Smooth muscle cell (in vitro differentiated cells): ENCODE results near the gene SHISA4. TPM values are rescaled to one million over a fixed set of nuclear protein-coding genes. Genes with fewer than 3 reads are reported as not detected.
A peak's percentile ranks its signal among the peaks of the same experiment; 100 is the strongest.

Source experiments
- DNase-seq: peaks from one replicate; lab custom pipeline; 2025; ENCODE audit not compliant: unreplicated experiment; lab: John Stamatoyannopoulos, UW
- H2AFZ ChIP-seq: fragments of 200-600 bp; sonication (generic); 2 replicates; pipeline ENCODE4 v1.6.0; 2016; ENCODE audit warnings: antibody characterized with exemption, low read depth, mild to moderate bottlenecking
- H3F3A ChIP-seq: fragments of 200-600 bp; sonication (generic); 2 replicates; pipeline ENCODE4 v1.6.0; 2017; ENCODE audit warnings: antibody characterized with exemption, low read depth
- H3K27ac ChIP-seq: fragments of 200-600 bp; sonication (generic); 2 replicates; pipeline ENCODE4 v1.5.1; 2016; ENCODE audit warnings: low read depth, mild to moderate bottlenecking
- H3K27me3 ChIP-seq: fragments of 200-600 bp; sonication (generic); 2 replicates; pipeline ENCODE4 v1.6.1; 2016; ENCODE audit warnings: low read depth, mild to moderate bottlenecking
- H3K36me3 ChIP-seq: fragments of 200-600 bp; sonication (generic); 2 replicates; pipeline ENCODE4 v1.5.1; 2016; ENCODE audit warnings: low read depth
- H3K4me1 ChIP-seq: fragments of 200-600 bp; sonication (generic); 2 replicates; pipeline ENCODE4 v1.5.1; 2016; ENCODE audit warnings: low read depth
- H3K4me2 ChIP-seq: fragments of 200-600 bp; sonication (generic); 2 replicates; pipeline ENCODE4 v1.6.0; 2016; ENCODE audit warnings: mild to moderate bottlenecking
- H3K4me3 ChIP-seq: fragments of 200-600 bp; sonication (generic); 2 replicates; pipeline ENCODE4 v1.5.1; 2016; ENCODE audit warnings: mild to moderate bottlenecking
- H3K79me2 ChIP-seq: fragments of 200-600 bp; sonication (generic); 2 replicates; pipeline ENCODE4 v1.6.0; 2016; ENCODE audit warnings: low read depth, mild to moderate bottlenecking
- H3K9ac ChIP-seq: fragments of 200-600 bp; sonication (generic); 2 replicates; pipeline ENCODE4 v1.6.0; 2016; ENCODE audit warnings: low read depth
- H3K9me3 ChIP-seq: fragments of 200-600 bp; sonication (generic); replicated peaks from 2 replicates; pipeline ENCODE4 v1.5.1; 2016; ENCODE audit warnings: low read depth
- H4K20me1 ChIP-seq: fragments of 200-600 bp; sonication (generic); 2 replicates; pipeline ENCODE4 v1.6.0; 2016; ENCODE audit warnings: low read depth
- CTCF ChIP-seq: fragments of 200-600 bp; sonication (generic); IDR thresholded peaks from 2 replicates; pipeline ENCODE4 v1.5.1; 2017; ENCODE audit warnings: borderline replicate concordance, mild to moderate bottlenecking, antibody characterized with exemption; ENCODE audit not compliant: insufficient read depth, poor library complexity, severe bottlenecking
- WGBS: methylation state at CpG from one replicate; pipeline ENCODE4 v1.1.7; 2016; ENCODE audit warnings: low lambda C conversion rate; 5-methylcytosine and 5-hydroxymethylcytosine counted together
- polyA plus RNA-seq: library from polyadenylated mRNA; unstranded; fragments of >200 nt; fragmentation: Nextera tagmentation; extraction: Ambion mirVana; gene quantifications from 2 replicates; pipeline ENCODE4 v1.2.1, GENCODE V29; 2016
- total RNA-seq: library from RNA; depleted of rRNA; stranded (reverse); fragments of >200 nt; gene quantifications from 2 replicates; pipeline ENCODE4 v1.2.3, GENCODE V29; 2014

SHISA4 gene
- total and polyA plus RNA-seq, 2 experiments from 2014 or later: 30.1 to 73.5 TPM

DNA sequence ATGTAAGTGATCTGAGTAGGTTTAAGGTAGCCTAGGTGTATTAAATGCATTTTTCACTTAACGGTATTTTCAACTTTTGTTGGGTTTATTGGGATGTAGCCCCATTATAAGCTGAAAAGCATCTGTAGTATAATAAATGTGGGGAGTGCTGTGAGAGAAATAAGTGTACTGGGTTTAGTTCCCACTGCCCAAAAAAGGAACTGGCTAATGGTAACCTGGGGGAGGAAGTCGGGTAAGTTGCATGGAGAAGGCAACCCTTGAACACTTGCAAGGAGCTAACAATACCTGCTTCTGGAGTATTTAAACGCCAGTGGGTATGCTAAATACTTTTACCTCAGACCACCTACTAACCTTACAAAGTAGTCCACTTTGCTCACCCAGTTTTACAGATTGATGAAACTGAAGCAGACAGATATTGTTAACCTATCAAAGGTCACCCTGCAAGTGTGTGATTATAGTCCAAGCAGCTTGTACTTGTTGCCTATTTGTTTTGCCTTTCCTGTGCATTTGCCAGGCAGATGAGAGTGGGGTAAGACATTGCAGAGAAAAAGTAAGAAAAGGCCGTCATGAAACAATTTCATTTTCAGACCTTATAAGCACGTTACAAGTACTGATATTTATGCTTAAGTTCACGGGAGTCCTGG is 7.6 kb upstream of the SHISA4 start:
- Histone ChIP-seq H3K79me2 (no peaks in the 10 kb centered on the region), H3K9ac (no peak overlapping the region), H3K4me3 (no peak overlapping the region), H3K36me3 (no peaks in the 10 kb centered on the region), H4K20me1 (no peaks in the 10 kb centered on the region), H3K4me2 (no peak overlapping the region), H3K9me3 (no peaks in the 10 kb centered on the region), H3K27ac (no peak overlapping the region), H3F3A (no peaks in the 10 kb centered on the region), H2AFZ (no peak overlapping the region), H3K27me3 (no peaks in the 10 kb centered on the region), H3K4me1 (no peaks in the 10 kb centered on the region)
- whole genome bisulfite sequencing: 86% methylated on average over 6 of the region's 6 CpGs
- no peak for TF ChIP-seq CTCF
- no peak for DNase-seq

- Histone ChIP-seq H2AFZ (no peak overlapping the region), H3K27me3 (no peaks in the 10 kb centered on the region), H3K4me2 (no peak overlapping the region), H3K4me1 (no peaks in the 10 kb centered on the region), H4K20me1 (no peaks in the 10 kb centered on the region), H3K9ac (no peak overlapping the region), H3K79me2 (no peaks in the 10 kb centered on the region), H3K9me3 (no peaks in the 10 kb centered on the region), H3K36me3 (no peaks in the 10 kb centered on the region), H3K27ac (no peak overlapping the region), H3F3A (no peaks in the 10 kb centered on the region), H3K4me3 (no peak overlapping the region)
- 72% methylated on average over 1 of the region's 1 CpG for WGBS
- no peak for DNase-seq
- no peak for TF ChIP-seq CTCF
These were observed 7.1 kb upstream of the SHISA4 start for GRCh38 chr1:201881617-201882016.

GRCh38 chr1:201882665-201883132 is 6.0 kb upstream of the SHISA4 start:
- no peaks in the 10 kb centered on the region for H3K27me3 ChIP-seq
- H4K20me1 ChIP-seq: no peaks in the 10 kb centered on the region
- DNase-seq: no peak
- peak overlapping the region; percentile 11 for H3K27ac ChIP-seq
- no peak overlapping the region for H3K9ac ChIP-seq
- no peaks in the 10 kb centered on the region for H3F3A ChIP-seq
- no peak overlapping the region for H3K4me3 ChIP-seq
- peak; percentile 17 for TF ChIP-seq CTCF
- no peaks in the 10 kb centered on the region for H3K36me3 ChIP-seq
- no peak overlapping the region for H2AFZ ChIP-seq
- no peaks in the 10 kb centered on the region for H3K9me3 ChIP-seq
- H3K4me2 ChIP-seq: peak overlapping the region; percentile 6
- no peaks in the 10 kb centered on the region for H3K79me2 ChIP-seq
- 67% methylated on average over 2 of the region's 2 CpGs for WGBS
- peaks cover under 1% of the 10 kb centered on the region for H3K4me1 ChIP-seq

DNA sequence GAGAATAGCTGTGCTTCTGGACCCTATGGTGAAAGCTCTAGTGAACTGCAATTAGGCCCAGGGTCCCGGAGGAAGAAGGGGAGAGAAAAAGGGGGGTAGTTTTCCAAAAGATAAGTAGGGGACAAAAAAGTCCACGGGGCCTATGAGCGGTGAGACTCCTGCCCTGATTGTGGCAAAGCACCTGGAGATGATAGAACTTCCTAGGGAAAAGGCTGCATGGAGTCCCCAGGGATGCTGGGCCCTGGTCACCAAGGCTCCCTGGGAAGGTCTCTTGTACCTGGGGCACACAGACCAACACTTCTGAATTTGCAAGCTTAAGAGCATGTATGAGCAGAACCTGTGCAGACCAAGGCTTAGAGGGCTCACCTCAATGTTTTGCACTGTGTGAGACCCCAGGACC is 5.4 kb upstream of the SHISA4 start:
- H3K9ac ChIP-seq: no peak overlapping the region
- no peak overlapping the region for H2AFZ ChIP-seq
- H3K4me2 ChIP-seq: peak overlapping the region; percentile 6
- no peaks in the 10 kb centered on the region for H3K36me3 ChIP-seq
- no peaks in the 10 kb centered on the region for H3F3A ChIP-seq
- H3K4me1 ChIP-seq: peaks cover 6% of the 10 kb centered on the region
- H3K27ac ChIP-seq: peak overlapping the region; percentile 11
- no peak overlapping the region for H3K4me3 ChIP-seq
- no peaks in the 10 kb centered on the region for H3K9me3 ChIP-seq
- H4K20me1 ChIP-seq: no peaks in the 10 kb centered on the region
- no peaks in the 10 kb centered on the region for H3K27me3 ChIP-seq
- no peak for DNase-seq
- 90% methylated on average over 3 of the region's 3 CpGs for WGBS
- no peaks in the 10 kb centered on the region for H3K79me2 ChIP-seq
- TF ChIP-seq CTCF: no peak
